ENCODE measurements around the gene GDAP2.

GRCh38 chr1:117825414-117825813 lies 104.0 kb downstream of the GDAP2 start:
- no peak for TF ChIP-seq POLR2A (IDR thresholded peaks at IDR 0.05)
- TF ChIP-seq, protein P1, sequence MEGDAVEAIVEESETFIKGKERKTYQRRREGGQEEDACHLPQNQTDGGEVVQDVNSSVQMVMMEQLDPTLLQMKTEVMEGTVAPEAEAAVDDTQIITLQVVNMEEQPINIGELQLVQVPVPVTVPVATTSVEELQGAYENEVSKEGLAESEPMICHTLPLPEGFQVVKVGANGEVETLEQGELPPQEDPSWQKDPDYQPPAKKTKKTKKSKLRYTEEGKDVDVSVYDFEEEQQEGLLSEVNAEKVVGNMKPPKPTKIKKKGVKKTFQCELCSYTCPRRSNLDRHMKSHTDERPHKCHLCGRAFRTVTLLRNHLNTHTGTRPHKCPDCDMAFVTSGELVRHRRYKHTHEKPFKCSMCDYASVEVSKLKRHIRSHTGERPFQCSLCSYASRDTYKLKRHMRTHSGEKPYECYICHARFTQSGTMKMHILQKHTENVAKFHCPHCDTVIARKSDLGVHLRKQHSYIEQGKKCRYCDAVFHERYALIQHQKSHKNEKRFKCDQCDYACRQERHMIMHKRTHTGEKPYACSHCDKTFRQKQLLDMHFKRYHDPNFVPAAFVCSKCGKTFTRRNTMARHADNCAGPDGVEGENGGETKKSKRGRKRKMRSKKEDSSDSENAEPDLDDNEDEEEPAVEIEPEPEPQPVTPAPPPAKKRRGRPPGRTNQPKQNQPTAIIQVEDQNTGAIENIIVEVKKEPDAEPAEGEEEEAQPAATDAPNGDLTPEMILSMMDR (IDR thresholded peaks at IDR 0.05): no peak

Measured in uterus (tissue), 2 donors.